HG03378 (cell line): Measurements from ENCODE around the gene BORCS8.
A peak's percentile ranks its signal among the peaks of the same experiment; 100 is the strongest.
"Not testable (repeated sequence)": the region's sequence is repeated elsewhere in the genome, so short reads cannot be mapped to it uniquely, and the experiment has no call there.

Source experiments
- ATAC-seq: cut with Tn5 transposase; IDR thresholded peaks from one replicate; pipeline ENCODE4 v1.9.1; 2021; ENCODE audit warnings: mild to moderate bottlenecking, moderate library complexity; ENCODE audit not compliant: unreplicated experiment

The BORCS8 gene

GRCh38 chr19:19192078-19192882 lies at the start of gene BORCS8, which contains the start of gene RFXANK:
Gene BORCS8 (minus strand): TSS chr19:19192152. CDS start chr19:19192117, 35 bp downstream.
Gene RFXANK (plus strand): TSS chr19:19192258. CDS start chr19:19193947, 1,689 bp downstream.
- peak; percentile 85 for ATAC-seq

GRCh38 chr19:19240476-19240875 lies 48.5 kb upstream of the BORCS8 start:
- no peak for ATAC-seq

DNA sequence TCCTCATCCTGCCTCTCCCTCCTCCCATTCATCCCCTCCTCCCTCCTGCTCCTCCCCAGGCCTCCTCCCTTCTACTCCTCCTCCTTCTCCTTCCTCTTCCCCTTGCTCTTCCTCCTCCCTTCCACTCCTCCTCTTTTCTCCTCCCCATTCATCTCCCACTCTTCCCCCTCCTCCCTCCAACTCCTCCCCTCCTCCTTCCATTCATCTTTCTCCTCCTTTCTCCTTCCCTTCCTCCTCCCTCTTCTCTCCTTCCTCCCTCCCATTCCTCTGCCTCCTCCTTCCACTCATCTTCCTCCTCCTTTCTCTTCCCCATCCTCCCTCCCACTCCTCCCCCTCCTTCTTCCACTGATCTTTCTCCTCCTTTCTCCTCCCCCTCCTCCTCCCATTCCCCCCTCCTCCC lies 47.7 kb upstream of the BORCS8 start:
- no peak for ATAC-seq

- no peak for ATAC-seq
These were observed 46.4 kb upstream of the BORCS8 start for GRCh38 chr19:19238126-19238894.

DNA sequence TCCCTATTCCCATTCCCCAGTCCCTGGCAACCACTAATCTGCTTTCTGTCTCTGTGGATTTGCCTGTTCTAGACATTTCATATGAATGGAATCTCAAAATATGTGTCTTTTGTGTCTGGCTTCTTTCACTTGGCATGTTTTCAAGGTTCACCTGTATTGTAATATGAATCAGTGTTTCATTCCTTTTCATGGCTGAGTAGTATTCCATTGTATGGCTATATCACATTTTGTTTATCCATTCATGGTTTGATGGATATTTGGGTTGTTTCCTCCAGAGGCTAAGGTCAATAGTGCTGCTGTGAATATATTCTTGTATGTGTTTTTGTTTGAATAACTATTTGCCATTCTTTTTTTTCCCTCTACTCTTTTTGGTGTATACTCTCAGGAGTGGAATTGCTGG lies 44.2 kb upstream of the BORCS8 start:
- ATAC-seq = no peak

- ATAC-seq = no peak
These were observed 42.4 kb upstream of the BORCS8 start for GRCh38 chr19:19234220-19234816.

GRCh38 chr19:19232261-19232721 lies 40.3 kb upstream of the BORCS8 start:
- ATAC-seq = no peak

GRCh38 chr19:19230999-19231398 lies 39.0 kb upstream of the BORCS8 start:
- ATAC-seq = no peak

GRCh38 chr19:19229701-19230100 lies 37.7 kb upstream of the BORCS8 start:
- no peak for ATAC-seq

DNA sequence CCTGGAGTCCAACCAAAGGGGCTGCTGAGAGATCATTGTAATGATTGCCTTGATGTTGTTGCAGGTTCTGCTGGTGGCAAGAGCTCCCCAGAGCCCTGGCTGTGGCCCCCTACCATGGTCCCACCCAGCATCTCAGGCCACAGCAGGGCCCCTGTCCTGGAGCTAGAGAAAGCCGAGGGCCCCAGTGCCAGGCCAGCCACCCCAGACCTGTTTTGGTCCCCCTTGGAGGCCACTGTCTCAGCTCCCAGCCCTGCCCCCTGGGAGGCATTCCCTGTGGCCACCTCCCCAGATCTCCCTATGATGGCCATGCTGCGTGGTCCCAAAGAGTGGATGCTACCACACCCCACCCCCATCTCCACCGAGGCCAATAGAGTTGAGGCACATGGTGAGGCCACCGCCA lies 35.3 kb upstream of the BORCS8 start:
- no peak for ATAC-seq

- ATAC-seq = no peak
These were observed 34.7 kb upstream of the BORCS8 start for GRCh38 chr19:19226663-19227062.

DNA sequence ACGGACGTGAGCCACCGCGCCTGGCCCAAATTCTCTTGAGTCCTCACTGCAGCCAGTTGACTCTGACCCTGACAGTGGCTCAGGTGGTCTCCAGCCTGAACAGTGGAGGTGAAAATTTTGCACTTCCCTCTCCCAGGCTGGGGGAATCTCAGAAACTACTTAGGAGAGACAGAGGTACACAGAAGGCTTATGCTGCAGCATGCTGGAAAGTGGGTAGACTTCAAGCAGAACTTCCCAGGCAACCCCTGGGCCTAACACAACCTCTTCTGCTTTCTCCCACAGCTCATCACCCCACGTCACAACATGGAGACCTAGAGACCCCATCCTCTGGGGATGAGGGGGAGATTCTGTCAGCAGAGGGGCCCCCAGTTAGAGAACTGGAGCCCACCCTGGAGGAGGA lies 34.3 kb upstream of the BORCS8 start:
- ATAC-seq = no peak

- no peak for ATAC-seq
These were observed 33.0 kb upstream of the BORCS8 start for GRCh38 chr19:19224852-19225494.

DNA sequence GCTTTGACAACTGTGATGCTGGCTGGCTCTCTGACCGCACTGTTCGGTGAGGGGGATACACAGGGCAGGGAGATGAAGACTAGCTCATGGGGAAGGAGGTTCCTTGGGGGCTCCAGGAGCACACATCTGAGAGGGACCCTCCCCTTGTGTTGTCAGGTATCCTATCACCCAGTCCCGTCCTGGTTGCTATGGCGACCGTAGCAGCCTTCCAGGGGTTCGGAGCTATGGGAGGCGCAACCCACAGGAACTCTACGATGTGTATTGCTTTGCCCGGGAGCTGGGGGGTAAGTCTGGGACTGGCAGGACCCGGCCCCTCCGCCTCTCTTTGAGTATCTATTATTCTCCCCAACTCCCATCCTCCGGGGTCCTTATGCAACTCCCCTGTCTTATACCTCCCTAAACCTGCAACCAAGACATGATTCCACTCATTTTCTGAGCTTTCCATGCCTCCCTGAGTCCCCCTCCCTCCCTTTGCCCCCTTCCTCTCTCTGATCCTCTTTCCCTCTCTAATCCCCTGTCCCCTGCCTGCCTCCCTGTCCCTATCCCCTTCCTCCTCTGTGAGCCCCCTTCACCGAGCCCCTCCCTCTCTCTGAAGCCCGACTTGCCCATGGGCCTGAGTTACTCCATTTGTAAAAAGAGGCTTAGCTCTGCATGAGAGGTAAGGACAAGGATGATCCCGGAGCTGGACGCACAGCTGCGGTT lies 32.3 kb upstream of the BORCS8 start:
- ATAC-seq = no peak

- no peak for ATAC-seq
These were observed 31.7 kb upstream of the BORCS8 start for GRCh38 chr19:19223636-19224035.

DNA sequence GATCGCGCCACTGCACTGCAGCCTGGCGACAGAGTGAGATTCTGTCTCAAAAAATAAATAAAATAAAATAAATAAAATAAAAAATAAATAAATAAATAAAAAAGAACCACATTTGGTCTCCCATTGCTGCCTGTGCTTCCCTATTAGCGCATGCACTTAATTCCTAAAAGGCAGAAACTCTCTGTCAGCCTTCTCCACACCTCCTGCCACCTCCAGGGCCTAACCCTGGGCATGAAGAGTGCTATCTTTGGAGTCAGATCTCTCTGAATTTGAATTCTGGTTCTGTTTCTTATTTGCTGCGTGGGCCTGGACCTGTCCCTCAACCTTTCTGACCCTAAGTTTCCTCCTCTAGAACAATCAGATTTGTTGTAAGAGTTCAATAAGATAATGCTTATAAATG lies 31.1 kb upstream of the BORCS8 start:
- ATAC-seq = no peak

DNA sequence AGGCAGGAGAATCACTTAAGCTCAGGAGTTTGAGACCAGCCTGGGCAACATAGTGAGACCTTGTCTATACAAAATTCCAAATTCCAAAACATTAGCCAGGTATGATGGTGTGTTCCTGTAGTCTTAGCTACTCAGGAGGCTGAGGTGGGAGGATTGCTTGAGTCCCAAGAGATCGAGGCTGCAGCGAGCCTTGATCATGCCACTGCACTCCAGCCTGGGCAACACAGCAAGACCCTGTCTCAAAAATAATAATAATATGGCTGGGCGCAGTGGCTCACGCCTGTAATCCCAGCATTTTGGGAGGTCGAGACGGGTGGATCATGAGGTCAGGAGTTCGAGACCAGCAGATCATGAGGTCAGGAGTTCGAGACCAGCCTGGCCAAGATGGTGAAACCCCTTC lies 29.0 kb upstream of the BORCS8 start:
- not testable (repeated sequence) for ATAC-seq

- ATAC-seq = no peak
These were observed 27.0 kb upstream of the BORCS8 start for GRCh38 chr19:19218911-19219310.

DNA sequence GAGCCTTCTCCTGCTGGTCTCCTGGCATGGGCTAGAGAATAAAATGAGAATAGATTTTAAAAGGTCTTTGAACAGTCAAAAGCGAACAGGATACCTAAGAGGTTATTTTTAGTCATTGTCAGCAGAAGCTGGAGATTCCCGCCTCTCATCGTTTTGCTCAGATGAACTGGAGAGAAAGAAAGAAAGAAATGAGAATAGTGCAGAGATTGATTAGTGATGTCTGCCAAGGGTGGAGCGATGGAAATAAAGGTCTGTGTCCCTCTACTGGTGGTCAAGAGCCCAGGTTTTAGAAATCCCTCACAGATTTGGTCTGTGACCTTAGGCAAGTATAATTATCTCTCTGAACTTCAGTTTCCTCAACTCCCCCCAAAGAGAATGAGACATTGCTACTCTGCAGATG lies 25.1 kb upstream of the BORCS8 start:
- ATAC-seq = no peak

DNA sequence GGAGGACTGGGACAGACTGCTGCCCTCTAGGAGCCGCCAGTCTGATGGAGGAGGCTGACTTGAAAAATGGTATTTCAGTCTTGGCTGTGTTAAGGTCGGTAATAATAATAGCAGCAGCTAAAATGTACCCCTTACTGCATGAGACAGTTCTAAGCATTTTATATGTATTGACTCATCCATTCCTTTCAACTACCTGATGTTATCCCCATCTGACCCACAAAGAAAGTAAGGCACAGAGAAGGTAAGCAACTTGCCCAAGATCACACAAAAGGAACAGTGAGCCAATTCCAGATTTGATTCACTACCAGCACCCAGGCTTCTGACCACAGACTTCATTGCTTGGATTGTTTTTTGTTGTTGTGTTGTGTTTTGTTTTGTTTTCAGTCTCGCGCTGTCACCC lies 23.8 kb upstream of the BORCS8 start:
- ATAC-seq = no peak
